Measurements from ENCODE around the gene ZNF557.

ZNF557 gene

GRCh38 chr19:7069904-7070226 lies 362 bp downstream of the ZNF557 start:
- peaks cover 11% of the 10 kb centered on the region for H3K36me3 ChIP-seq
- no peak for TF ChIP-seq CTCF (IDR thresholded peaks at IDR 0.05; ENCODE audit: low read depth, low read length)
- no peaks in the 10 kb centered on the region for H3K4me1 ChIP-seq
- H3K9me3 ChIP-seq = no peaks in the 10 kb centered on the region; the same call in 1 of the 2 replicates
- no peaks in the 10 kb centered on the region for H3K27me3 ChIP-seq
- DNase-seq = no peak
- H3K4me3 ChIP-seq (ENCODE audit: low read depth, low read length) = peak overlapping the region; percentile 92

- Histone ChIP-seq H3K4me3 (ENCODE audit: low read depth, low read length) (no peak overlapping the region), H3K4me1 (no peaks in the 10 kb centered on the region), H3K27me3 (no peaks in the 10 kb centered on the region), H3K36me3 (peaks cover 36% of the 10 kb centered on the region), H3K9me3 (no peaks in the 10 kb centered on the region; the same call in 1 of the 2 replicates)
- DNase-seq = no peak
- TF ChIP-seq CTCF (IDR thresholded peaks at IDR 0.05; ENCODE audit: low read depth, low read length) = no peak
Measured at GRCh38 chr19:7072541-7072940, 3.0 kb downstream of the ZNF557 start.

DNA sequence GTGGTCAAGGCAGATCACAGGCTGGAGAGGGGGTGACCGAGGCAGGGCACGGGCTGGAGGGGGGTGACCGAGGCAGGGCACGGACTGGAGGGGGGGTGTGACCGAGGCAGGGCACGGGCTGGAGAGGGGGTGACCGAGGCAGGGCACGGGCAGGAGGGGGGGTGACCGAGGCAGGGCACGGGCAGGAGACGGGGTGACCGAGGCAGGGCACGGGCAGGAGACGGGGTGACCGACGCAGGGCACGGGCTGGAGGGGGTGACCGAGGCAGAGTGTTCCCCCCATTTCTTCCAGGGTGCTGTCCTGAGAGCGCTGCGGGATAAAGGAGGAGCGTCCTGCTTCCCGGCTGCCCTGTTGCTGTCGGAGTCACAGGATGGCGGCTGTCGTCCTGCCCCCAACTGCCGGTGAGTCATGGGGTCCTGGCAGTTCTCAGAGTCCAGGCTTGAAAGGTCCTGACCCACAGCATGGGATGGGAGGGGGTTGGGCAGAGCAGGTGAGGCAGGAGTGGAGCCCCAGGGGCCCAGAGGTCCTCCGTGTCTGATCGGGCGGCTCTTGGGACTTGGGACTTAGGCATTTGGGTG lies 5.3 kb downstream of the ZNF557 start:
- Histone ChIP-seq H3K36me3 (peaks cover 55% of the 10 kb centered on the region), H3K27me3 (no peaks in the 10 kb centered on the region), H3K4me3 (ENCODE audit: low read depth, low read length) (no peak overlapping the region), H3K4me1 (no peaks in the 10 kb centered on the region), H3K9me3 (peaks cover 3% of the 10 kb centered on the region; the same call in 1 of the 2 replicates)
- no peak for DNase-seq
- no peak for TF ChIP-seq CTCF (IDR thresholded peaks at IDR 0.05; ENCODE audit: low read depth, low read length)

DNA sequence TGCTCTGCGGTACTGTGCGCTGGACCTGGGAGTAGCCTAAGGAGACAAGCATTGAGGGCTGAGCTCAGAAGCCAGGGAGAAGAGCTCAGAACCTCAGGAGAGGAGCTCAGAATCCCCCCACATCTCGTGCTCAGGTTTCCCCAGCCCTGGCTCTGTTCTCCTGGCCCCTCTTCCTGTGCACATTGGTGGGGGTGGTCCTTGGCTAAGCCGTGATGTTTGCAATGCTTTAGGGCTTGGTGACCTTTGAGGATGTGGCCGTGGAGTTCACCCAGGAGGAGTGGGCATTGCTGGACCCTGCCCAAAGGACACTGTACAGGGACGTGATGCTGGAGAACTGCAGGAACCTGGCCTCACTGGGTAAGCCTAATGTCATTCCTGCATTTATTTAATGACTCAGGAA lies 6.6 kb downstream of the ZNF557 start:
- Histone ChIP-seq H3K4me3 (ENCODE audit: low read depth, low read length) (no peak overlapping the region), H3K9me3 (peaks cover 3% of the 10 kb centered on the region; the same call in 1 of the 2 replicates), H3K27me3 (no peaks in the 10 kb centered on the region), H3K4me1 (no peaks in the 10 kb centered on the region), H3K36me3 (peaks cover 69% of the 10 kb centered on the region)
- DNase-seq = no peak
- no peak for TF ChIP-seq CTCF (IDR thresholded peaks at IDR 0.05; ENCODE audit: low read depth, low read length)

DNA sequence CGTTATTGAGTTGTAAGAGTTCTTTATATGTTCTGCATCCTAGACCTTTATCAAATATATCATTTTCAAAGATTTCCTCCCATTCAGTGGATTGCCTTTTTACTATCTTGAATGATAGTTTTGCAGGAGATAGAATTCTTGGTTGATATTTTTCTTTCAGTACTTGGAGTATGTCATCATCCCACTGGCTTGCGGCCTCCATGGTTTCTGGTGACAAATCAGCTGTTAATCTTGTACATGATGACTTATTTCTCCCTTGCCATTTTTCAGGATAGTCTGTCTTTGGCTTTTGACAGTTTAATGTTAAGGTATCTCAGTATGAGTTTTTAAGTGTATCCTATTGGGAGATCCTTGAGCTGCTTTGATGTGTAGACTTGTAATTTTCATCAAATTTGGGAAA lies 8.5 kb downstream of the ZNF557 start:
- Histone ChIP-seq H3K4me3 (ENCODE audit: low read depth, low read length) (no peak overlapping the region), H3K9me3 (peaks cover 6% of the 10 kb centered on the region), H3K36me3 (peaks cover 80% of the 10 kb centered on the region), H3K27me3 (no peaks in the 10 kb centered on the region), H3K4me1 (no peaks in the 10 kb centered on the region)
- DNase-seq = no peak
- TF ChIP-seq CTCF (IDR thresholded peaks at IDR 0.05; ENCODE audit: low read depth, low read length) = no peak

DNA sequence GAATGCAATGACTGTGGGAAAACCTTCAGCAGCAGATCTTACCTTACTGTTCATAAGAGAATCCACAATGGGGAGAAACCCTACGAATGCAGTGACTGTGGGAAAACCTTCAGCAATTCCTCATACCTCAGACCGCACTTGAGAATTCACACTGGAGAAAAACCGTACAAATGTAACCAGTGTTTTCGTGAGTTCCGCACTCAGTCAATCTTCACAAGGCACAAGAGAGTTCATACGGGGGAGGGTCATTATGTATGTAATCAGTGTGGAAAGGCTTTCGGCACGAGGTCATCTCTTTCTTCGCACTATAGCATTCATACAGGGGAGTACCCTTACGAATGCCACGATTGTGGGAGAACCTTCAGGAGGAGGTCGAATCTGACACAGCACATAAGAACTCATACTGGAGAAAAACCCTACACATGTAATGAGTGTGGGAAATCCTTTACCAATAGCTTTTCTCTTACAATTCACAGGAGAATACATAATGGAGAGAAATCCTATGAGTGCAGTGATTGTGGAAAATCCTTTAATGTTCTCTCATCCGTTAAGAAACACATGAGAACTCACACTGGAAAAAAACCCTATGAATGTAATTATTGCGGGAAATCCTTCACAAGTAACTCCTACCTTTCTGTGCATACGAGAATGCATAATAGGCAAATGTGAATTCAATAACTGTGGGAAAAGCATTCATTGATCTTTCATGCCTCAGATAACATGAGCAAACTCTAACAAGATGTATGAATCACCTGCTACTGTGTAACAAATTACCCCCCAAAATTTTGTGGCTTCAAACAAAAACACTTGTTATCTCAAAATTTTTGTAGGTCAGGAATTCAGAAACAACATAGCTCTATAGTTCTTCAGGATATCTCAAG lies 13.8 kb downstream of the ZNF557 start:
- Histone ChIP-seq H3K9me3 (peaks cover 17% of the 10 kb centered on the region), H3K27me3 (no peaks in the 10 kb centered on the region), H3K4me3 (ENCODE audit: low read depth, low read length) (no peak overlapping the region), H3K36me3 (peaks cover 62% of the 10 kb centered on the region), H3K4me1 (no peaks in the 10 kb centered on the region)
- TF ChIP-seq CTCF (IDR thresholded peaks at IDR 0.05; ENCODE audit: low read depth, low read length) = no peak
- no peak for DNase-seq

Measured in BE2C (cell line).